ENCODE measurements around the gene FSD1. TPM values are rescaled to one million over a fixed set of nuclear protein-coding genes. Genes with fewer than 3 reads are reported as not detected.

Gene FSD1
- total RNA-seq, 1 donor from 2014 or later, result 26.3 TPM

DNA sequence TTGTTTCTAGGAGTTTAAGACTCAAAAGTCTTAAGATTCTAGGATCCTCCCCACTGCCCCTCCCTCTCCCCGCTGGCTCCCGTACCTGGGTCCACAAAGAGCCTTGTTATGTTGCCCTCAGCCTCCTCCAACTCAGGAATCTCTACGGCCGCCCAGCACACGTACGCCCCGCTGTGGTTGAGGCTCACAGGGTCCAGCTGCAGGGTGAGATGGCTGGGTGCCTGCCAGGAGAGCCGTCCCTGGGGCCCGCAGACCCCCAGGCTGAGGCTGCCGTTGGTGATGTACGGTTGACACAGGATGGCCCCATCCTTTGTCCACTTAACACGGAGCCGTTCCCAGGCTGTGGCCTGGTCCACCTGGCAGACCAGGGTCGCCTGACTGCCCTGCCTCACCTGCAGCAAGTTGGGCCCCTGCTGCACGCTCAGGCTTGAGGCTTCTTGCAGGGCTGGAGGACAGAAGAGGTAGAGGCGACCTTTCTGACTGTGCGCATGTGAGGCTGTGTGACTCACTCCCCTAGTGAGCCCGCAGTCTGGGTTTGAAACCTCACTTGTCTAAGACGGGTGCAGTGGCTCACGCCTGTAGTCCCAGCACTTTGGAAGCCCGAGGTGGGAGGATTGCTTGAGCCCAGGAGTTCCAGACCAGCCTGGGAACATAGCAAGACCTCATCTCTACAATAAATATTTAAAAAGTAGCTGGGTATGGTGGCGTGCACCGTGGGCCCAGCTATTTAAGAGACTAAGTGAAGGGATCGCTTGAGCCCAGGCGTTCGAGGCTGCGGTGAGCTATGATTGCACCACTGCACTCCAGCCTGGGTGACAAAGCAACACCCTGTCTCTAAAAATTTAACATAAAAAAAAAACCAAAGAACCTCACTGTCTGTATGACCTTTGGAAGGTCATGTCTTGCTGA, 6.2 kb upstream of the FSD1 start:
- Mint-ChIP-seq H3K27me3 (no peaks in the 10 kb centered on the region), H3K36me3 (no peaks in the 10 kb centered on the region), H3K4me3 (no peak overlapping the region), H3K4me1 (ENCODE audit: unreplicated experiment) (peaks cover 6% of the 10 kb centered on the region), H3K27ac (no peak overlapping the region), H3K9me3 (no peaks in the 10 kb centered on the region)
- TF ChIP-seq, protein P1, sequence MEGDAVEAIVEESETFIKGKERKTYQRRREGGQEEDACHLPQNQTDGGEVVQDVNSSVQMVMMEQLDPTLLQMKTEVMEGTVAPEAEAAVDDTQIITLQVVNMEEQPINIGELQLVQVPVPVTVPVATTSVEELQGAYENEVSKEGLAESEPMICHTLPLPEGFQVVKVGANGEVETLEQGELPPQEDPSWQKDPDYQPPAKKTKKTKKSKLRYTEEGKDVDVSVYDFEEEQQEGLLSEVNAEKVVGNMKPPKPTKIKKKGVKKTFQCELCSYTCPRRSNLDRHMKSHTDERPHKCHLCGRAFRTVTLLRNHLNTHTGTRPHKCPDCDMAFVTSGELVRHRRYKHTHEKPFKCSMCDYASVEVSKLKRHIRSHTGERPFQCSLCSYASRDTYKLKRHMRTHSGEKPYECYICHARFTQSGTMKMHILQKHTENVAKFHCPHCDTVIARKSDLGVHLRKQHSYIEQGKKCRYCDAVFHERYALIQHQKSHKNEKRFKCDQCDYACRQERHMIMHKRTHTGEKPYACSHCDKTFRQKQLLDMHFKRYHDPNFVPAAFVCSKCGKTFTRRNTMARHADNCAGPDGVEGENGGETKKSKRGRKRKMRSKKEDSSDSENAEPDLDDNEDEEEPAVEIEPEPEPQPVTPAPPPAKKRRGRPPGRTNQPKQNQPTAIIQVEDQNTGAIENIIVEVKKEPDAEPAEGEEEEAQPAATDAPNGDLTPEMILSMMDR (conservative IDR thresholded peaks at IDR 0.05), result no peak
- no peak for DNase-seq (ENCODE audit: extremely low spot score, unreplicated experiment)

DNA sequence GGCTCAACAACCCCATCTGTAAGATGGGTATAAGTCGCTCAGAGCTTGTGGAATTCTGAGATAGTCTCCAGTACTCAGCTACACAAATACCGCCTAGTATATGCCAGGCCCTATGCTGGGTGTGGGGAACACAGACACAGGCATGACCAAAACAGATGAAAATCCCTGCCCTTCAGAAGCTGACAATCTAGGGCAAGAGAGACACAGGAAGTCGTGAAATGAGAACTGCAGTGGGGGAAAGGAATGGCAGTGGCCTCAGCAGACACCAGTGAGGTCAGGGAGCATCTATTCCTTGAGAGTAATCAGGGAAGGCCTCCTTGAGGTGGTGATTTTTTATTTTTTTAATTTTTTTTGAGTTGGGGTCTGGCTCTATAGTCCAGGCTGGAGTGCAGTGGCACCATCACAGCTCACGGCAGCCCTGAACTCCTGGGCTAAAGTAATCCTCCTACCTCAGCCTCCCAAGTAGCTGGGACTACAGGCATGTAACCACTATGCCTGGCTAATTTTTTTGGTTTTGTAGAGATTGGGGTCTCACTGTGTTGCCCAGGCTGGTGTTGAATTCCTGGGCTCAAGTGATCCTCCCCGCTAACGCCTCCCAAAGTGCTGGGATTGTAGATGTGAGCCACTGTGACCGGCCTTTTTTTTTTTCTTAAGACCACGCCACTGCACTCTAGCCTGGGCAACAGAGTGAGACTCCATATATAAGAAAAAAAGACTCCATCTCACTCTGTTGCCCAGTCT, 5.4 kb upstream of the FSD1 start:
- TF ChIP-seq, protein P1 (conservative IDR thresholded peaks at IDR 0.05), result no peak
- Mint-ChIP-seq H3K4me1 (ENCODE audit: unreplicated experiment) (peaks cover 6% of the 10 kb centered on the region), H3K27ac (no peak overlapping the region), H3K4me3 (no peak overlapping the region), H3K36me3 (no peaks in the 10 kb centered on the region), H3K9me3 (no peaks in the 10 kb centered on the region), H3K27me3 (no peaks in the 10 kb centered on the region)
- no peak for DNase-seq (ENCODE audit: extremely low spot score, unreplicated experiment)

DNA sequence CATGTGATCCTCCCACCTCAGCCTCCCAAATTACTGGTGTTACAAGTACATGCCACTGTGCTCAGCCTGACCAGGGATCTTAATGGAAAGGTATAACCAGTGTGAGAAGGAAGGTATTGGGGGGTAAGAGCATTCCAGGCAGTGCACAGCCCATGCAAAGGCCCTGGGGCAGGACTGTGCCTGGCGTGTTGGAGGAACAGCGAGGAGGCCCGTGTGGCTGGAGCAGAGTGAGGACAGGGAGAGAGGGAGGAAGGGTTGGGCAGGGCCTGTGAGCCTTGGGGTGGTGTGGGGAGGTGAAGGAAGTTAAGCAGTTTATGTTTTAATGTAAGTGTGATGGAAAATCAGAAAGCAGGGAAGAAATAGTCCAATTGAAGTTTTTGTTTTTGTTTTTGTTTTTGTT, 3.8 kb upstream of the FSD1 start:
- Mint-ChIP-seq H3K9me3 (no peaks in the 10 kb centered on the region), H3K27ac (no peak overlapping the region), H3K27me3 (no peaks in the 10 kb centered on the region), H3K4me3 (no peak overlapping the region), H3K4me1 (ENCODE audit: unreplicated experiment) (peaks cover 6% of the 10 kb centered on the region), H3K36me3 (no peaks in the 10 kb centered on the region)
- TF ChIP-seq, protein P1 (conservative IDR thresholded peaks at IDR 0.05), result no peak
- DNase-seq (ENCODE audit: extremely low spot score, unreplicated experiment), result no peak

DNA sequence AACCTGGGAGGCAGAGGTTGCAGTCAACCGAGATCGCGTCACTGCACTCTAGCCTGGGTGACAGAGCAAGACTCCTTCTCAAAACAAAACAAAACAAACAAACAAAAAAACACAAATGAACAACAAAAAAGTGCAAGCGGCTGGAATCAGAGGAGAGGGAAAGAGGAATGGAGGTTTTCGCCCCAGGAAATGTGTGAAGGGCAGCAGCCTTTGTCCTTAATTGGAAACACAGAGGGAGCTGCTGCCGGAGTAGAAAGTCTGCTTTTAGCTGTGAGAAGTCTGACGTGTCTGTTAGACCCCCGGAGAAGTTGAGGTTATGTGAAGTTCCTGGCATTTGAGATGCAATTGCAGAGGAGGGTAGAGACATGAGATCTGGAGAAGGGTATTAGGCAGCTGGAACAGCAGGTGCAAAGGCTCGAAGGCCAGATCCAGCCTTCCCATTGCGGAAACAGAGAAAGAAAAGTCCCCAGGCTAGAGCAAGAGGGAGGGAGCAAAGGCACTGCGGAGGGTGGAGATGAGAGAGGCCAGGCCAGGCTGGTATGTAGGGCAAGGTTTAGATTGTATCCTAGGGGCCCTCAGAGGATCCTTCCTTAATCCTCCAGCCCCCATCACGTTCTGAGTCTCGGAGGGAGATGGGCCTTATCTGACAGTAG, 2.7 kb upstream of the FSD1 start:
- Mint-ChIP-seq H3K4me1 (ENCODE audit: unreplicated experiment) (peaks cover 6% of the 10 kb centered on the region), H3K4me3 (peak overlapping the region; percentile 15)

DNA sequence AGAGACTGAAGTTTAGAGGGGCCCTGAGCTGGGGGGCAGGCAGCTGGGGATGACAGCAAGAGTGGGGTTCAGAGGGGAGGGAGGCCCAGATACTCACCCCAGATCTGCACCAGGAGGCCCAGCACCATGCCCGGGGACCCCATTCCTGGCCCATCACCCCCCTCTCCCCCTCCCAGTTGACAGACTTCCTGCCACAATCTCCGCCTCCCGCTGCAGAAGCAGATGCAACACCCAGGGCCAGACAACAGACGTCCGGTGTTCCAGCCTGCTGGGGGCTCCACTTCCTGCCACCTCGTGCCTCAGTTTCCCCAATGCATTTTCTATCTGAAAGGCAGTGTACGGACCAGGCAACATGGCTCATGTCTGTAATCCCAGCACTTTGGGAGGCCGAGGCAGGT, 2.2 kb upstream of the FSD1 start, which contains the start of gene TMIGD2:
Gene TMIGD2 (minus strand): TSS at position 147 of the 398 bp plus-strand sequence. CDS start 4 bp downstream, at position 143.
- TF ChIP-seq, protein P1 (conservative IDR thresholded peaks at IDR 0.05), result no peak
- Mint-ChIP-seq H3K4me1 (ENCODE audit: unreplicated experiment) (peaks cover 6% of the 10 kb centered on the region), H3K27me3 (no peaks in the 10 kb centered on the region), H3K36me3 (no peaks in the 10 kb centered on the region), H3K27ac (peak within 1 kb of the TSS; percentile 32), H3K4me3 (peak within 1 kb of the TSS; percentile 15), H3K9me3 (no peaks in the 10 kb centered on the region)
- no peak for DNase-seq (ENCODE audit: extremely low spot score, unreplicated experiment)

More for the DNA sequence above, 2.7 kb upstream of the FSD1 start:
- no peak for DNase-seq (ENCODE audit: extremely low spot score, unreplicated experiment)
- Mint-ChIP-seq H3K36me3 (no peaks in the 10 kb centered on the region), H3K9me3 (no peaks in the 10 kb centered on the region), H3K27me3 (no peaks in the 10 kb centered on the region), H3K27ac (peak overlapping the region; percentile 32)
- TF ChIP-seq, protein P1 (conservative IDR thresholded peaks at IDR 0.05), result no peak
